ENCODE results near the gene PDE4D.
A peak's percentile ranks its signal among the peaks of the same experiment; 100 is the strongest.
"Not testable (repeated sequence)": the region's sequence is repeated elsewhere in the genome, so short reads cannot be mapped to it uniquely, and the experiment has no call there.

Gene PDE4D

GRCh38 chr5:59069438-59070079 is 824.0 kb downstream of the PDE4D start:
- DNase-seq (ENCODE audit: low read depth): peak; percentile 93

- no peak for DNase-seq (ENCODE audit: low read depth)
Measured at GRCh38 chr5:59067956-59068656, 825.4 kb downstream of the PDE4D start.

- peak; percentile 58 for DNase-seq (ENCODE audit: low read depth)
Measured at GRCh38 chr5:59066367-59067163, 827.0 kb downstream of the PDE4D start.

- DNase-seq (ENCODE audit: low read depth): peak; percentile 66
Measured at GRCh38 chr5:59065554-59065953, 828.0 kb downstream of the PDE4D start.

- no peak for DNase-seq (ENCODE audit: low read depth)
Measured at GRCh38 chr5:59064293-59064692, 829.2 kb downstream of the PDE4D start.

- DNase-seq (ENCODE audit: low read depth): no peak
Measured at GRCh38 chr5:59062986-59063683, 830.4 kb downstream of the PDE4D start.

GRCh38 chr5:59061377-59061776 is 832.1 kb downstream of the PDE4D start:
- DNase-seq (ENCODE audit: low read depth): no peak

- DNase-seq (ENCODE audit: low read depth): no peak
Measured at GRCh38 chr5:59058969-59059687, 834.4 kb downstream of the PDE4D start.

GRCh38 chr5:59058237-59058636 is 835.3 kb downstream of the PDE4D start:
- DNase-seq (ENCODE audit: low read depth): no peak

- DNase-seq (ENCODE audit: low read depth): not testable (repeated sequence)
Measured at GRCh38 chr5:59056599-59056998, 836.9 kb downstream of the PDE4D start.

GRCh38 chr5:59055745-59056448 is 837.6 kb downstream of the PDE4D start:
- DNase-seq (ENCODE audit: low read depth): no peak

- no peak for DNase-seq (ENCODE audit: low read depth)
Measured at GRCh38 chr5:59054963-59055528, 838.5 kb downstream of the PDE4D start.

GRCh38 chr5:59051951-59052350 is 841.6 kb downstream of the PDE4D start:
- no peak for DNase-seq (ENCODE audit: low read depth)

GRCh38 chr5:59049095-59049494 is 844.4 kb downstream of the PDE4D start:
- DNase-seq (ENCODE audit: low read depth): no peak

GRCh38 chr5:59042201-59043055 is 851.1 kb downstream of the PDE4D start:
- DNase-seq (ENCODE audit: low read depth): no peak

- DNase-seq (ENCODE audit: low read depth): no peak
Measured at GRCh38 chr5:59041355-59041754, 852.2 kb downstream of the PDE4D start.

- no peak for DNase-seq (ENCODE audit: low read depth)
Measured at GRCh38 chr5:59040804-59041201, 852.7 kb downstream of the PDE4D start.

- no peak for DNase-seq (ENCODE audit: low read depth)
Measured at GRCh38 chr5:59040024-59040803, 853.3 kb downstream of the PDE4D start.
